HG03571 (cell line): ENCODE results near the gene TRPC4AP.
"Not testable (repeated sequence)": the region's sequence is repeated elsewhere in the genome, so short reads cannot be mapped to it uniquely, and the experiment has no call there.

Experiments
- ATAC-seq: cut with Tn5 transposase; IDR thresholded peaks from one replicate; pipeline ENCODE4 v1.9.1; 2021; ENCODE audit not compliant: unreplicated experiment

TRPC4AP gene

GRCh38 chr20:35060168-35060567 lies 32.4 kb downstream of the TRPC4AP start:
- no peak for ATAC-seq

GRCh38 chr20:35059612-35060011 lies 33.0 kb downstream of the TRPC4AP start:
- no peak for ATAC-seq

GRCh38 chr20:35059110-35059509 lies 33.5 kb downstream of the TRPC4AP start:
- ATAC-seq: no peak

GRCh38 chr20:35055445-35056276 lies 36.9 kb downstream of the TRPC4AP start:
- ATAC-seq: no peak

GRCh38 chr20:35054814-35055213 lies 37.8 kb downstream of the TRPC4AP start:
- ATAC-seq: no peak

- ATAC-seq: not testable (repeated sequence)
Observed at GRCh38 chr20:35052616-35053015, 40.0 kb downstream of the TRPC4AP start.

GRCh38 chr20:35049776-35050352 lies 42.7 kb downstream of the TRPC4AP start:
- ATAC-seq: no peak

GRCh38 chr20:35048739-35049138 lies 43.9 kb downstream of the TRPC4AP start:
- ATAC-seq: no peak

GRCh38 chr20:35042268-35042667 lies 50.3 kb downstream of the TRPC4AP start:
- no peak for ATAC-seq

- ATAC-seq: no peak
Observed at GRCh38 chr20:35040646-35041045, 52.0 kb downstream of the TRPC4AP start.

- no peak for ATAC-seq
Observed at GRCh38 chr20:35039846-35040489, 52.6 kb downstream of the TRPC4AP start.

- no peak for ATAC-seq
Observed at GRCh38 chr20:35039146-35039545, 53.5 kb downstream of the TRPC4AP start.

GRCh38 chr20:35034145-35034544 lies 58.5 kb downstream of the TRPC4AP start:
- no peak for ATAC-seq

- no peak for ATAC-seq
Observed at GRCh38 chr20:35030136-35030535, 62.5 kb downstream of the TRPC4AP start.

- no peak for ATAC-seq
Observed at GRCh38 chr20:35027301-35027700, 65.3 kb downstream of the TRPC4AP start.

GRCh38 chr20:35025116-35025515 lies 67.5 kb downstream of the TRPC4AP start:
- ATAC-seq: no peak

GRCh38 chr20:35023624-35024023 lies 69.0 kb downstream of the TRPC4AP start:
- no peak for ATAC-seq

GRCh38 chr20:35021831-35022230 lies 70.8 kb downstream of the TRPC4AP start:
- ATAC-seq: no peak

- ATAC-seq: no peak
Observed at GRCh38 chr20:35021063-35021462, 71.5 kb downstream of the TRPC4AP start.

GRCh38 chr20:35020108-35020928 lies 72.3 kb downstream of the TRPC4AP start:
- ATAC-seq: no peak
